Lower leg skin (tissue), 4 donors: ENCODE measurements around the gene NUTM1. TPM values are rescaled to one million over a fixed set of nuclear protein-coding genes. Genes with fewer than 3 reads are reported as not detected.
"Not testable (repeated sequence)": the region's sequence is repeated elsewhere in the genome, so short reads cannot be mapped to it uniquely, and the experiment has no call there.

Experiments
- DNase-seq, 2 donors: peaks; one replicate each; pipeline ENCODE4 v3.0.0-alpha.2; 2019; ENCODE audit warnings: low spot score in 2 of 2
- H3K4me3 ChIP-seq: fragments of 200-600 bp; sonication (generic); 2 replicates; pipeline ENCODE4 v1.5.1; 2017; ENCODE audit warnings: mild to moderate bottlenecking, low read depth; ENCODE audit not compliant: poor library complexity, severe bottlenecking
- CTCF ChIP-seq, 3 donors: fragments of 450-650 bp; IDR thresholded peaks; one replicate each; pipeline ENCODE4 v1.5.1; 2016; ENCODE audit warnings: antibody characterized with exemption in 3 of 3, mild to moderate bottlenecking in 3 of 3, moderate library complexity in 2 of 3
- POLR2A ChIP-seq, 2 donors: fragments of 450-650 bp; IDR thresholded peaks; one replicate each; pipeline ENCODE4 v1.6.1; 2016 to 2017; ENCODE audit warnings: antibody characterized with exemption in 2 of 2, mild to moderate bottlenecking in 1 of 2, moderate library complexity in 1 of 2
- WGBS, 2 donors: methylation state at CpG; one replicate each; pipeline ENCODE4 v1.1.5; 2018; 5-methylcytosine and 5-hydroxymethylcytosine counted together
- intact Hi-C: fragments of 100-400 bp; cut with DNase I; formaldehyde crosslinking; loops from one replicate; pipeline ENCODE4 v1.15.0; 2023; ENCODE audit warnings: low total_unique reads
- total RNA-seq, 4 donors: library from RNA; depleted of rRNA; stranded (reverse); fragments of >200 nt; gene quantifications; one replicate each; pipeline ENCODE4 v1.1.0, GENCODE V29; 2016

NUTM1 gene
- total RNA-seq, 4 donors from 2014 or later = not detected

- intact Hi-C loops = no loop called here
Measured at GRCh38 chr15:34339946-34340345, 3.2 kb upstream of the NUTM1 start.

GRCh38 chr15:34341381-34342212, 1.5 kb upstream of the NUTM1 start:
- H3K4me3 ChIP-seq = no peak overlapping the region
- intact Hi-C loops = no loop called here
- TF ChIP-seq CTCF (IDR thresholded peaks at IDR 0.05) = no peak
- no peak for TF ChIP-seq POLR2A (IDR thresholded peaks at IDR 0.05)
- WGBS, 2 donors = 93 to 97% methylated on average over 15 of the region's 15 CpGs
- DNase-seq = peak in 1 of 2 donors; percentile 83

More at GRCh38 chr15:34339946-34340345, 3.2 kb upstream of the NUTM1 start:
- DNase-seq = no peak
- 88 to 94% methylated on average over 3 of the region's 3 CpGs for WGBS, 2 donors
- TF ChIP-seq CTCF (IDR thresholded peaks at IDR 0.05) = no peak
- no peak for TF ChIP-seq POLR2A (IDR thresholded peaks at IDR 0.05)
- no peak overlapping the region for H3K4me3 ChIP-seq

GRCh38 chr15:34342213-34342736, 840 bp upstream of the NUTM1 start:
- peak overlapping the region; percentile 67 for H3K4me3 ChIP-seq
- intact Hi-C loops, DNase-seq: not testable (repeated sequence)
- 40 to 41% methylated on average over 26 of the region's 26 CpGs for WGBS, 2 donors

- no peak overlapping the region for H3K4me3 ChIP-seq
- DNase-seq = peak in 1 of 2 donors; percentile 61
- TF ChIP-seq CTCF (IDR thresholded peaks at IDR 0.05) (no peak), POLR2A (IDR thresholded peaks at IDR 0.05) (no peak)
- 83 to 85% methylated on average over 13 of the region's 13 CpGs for WGBS, 2 donors
- intact Hi-C loops = no loop called here
Measured at GRCh38 chr15:34347951-34348638, 5.0 kb downstream of the NUTM1 start.

- no peak overlapping the region for H3K4me3 ChIP-seq
- DNase-seq = peak in 1 of 2 donors; percentile 65
- intact Hi-C loops = no loop called here
- TF ChIP-seq CTCF (IDR thresholded peaks at IDR 0.05) (no peak), POLR2A (IDR thresholded peaks at IDR 0.05) (no peak)
- 89% methylated on average over 1 of the region's 1 CpG for WGBS, 2 donors
Measured at GRCh38 chr15:34348735-34349300, 5.7 kb downstream of the NUTM1 start.

GRCh38 chr15:34349769-34350168, 6.7 kb downstream of the NUTM1 start:
- 86 to 90% methylated on average over 4 of the region's 4 CpGs for WGBS, 2 donors
- H3K4me3 ChIP-seq = no peak overlapping the region
- TF ChIP-seq POLR2A (IDR thresholded peaks at IDR 0.05) (no peak), CTCF (IDR thresholded peaks at IDR 0.05) (no peak)
- intact Hi-C loops = no loop called here
- DNase-seq = no peak

- 93 to 94% methylated on average over 12 of the region's 12 CpGs for WGBS, 2 donors
- H3K4me3 ChIP-seq, DNase-seq, intact Hi-C loops: not testable (repeated sequence)
Measured at GRCh38 chr15:34352996-34353395, 9.9 kb downstream of the NUTM1 start.
